ENCODE data around the gene OIT3. TPM values are rescaled to one million over a fixed set of nuclear protein-coding genes. Genes with fewer than 3 reads are reported as not detected.
"Not testable (repeated sequence)": the region's sequence is repeated elsewhere in the genome, so short reads cannot be mapped to it uniquely, and the experiment has no call there.

OIT3 gene
- total RNA-seq, 3 donors from 2014 or later, result 0.15 TPM; not detected in 2

GRCh38 chr10:72918352-72918751 is 24.8 kb downstream of the OIT3 start:
- H3K4me3 ChIP-seq, result no peak overlapping the region
- no peaks in the 10 kb centered on the region for H3K36me3 ChIP-seq
- intact Hi-C loops (cut with DNase I; ENCODE audit: low total_unique reads), result no loop called here
- TF ChIP-seq POLR2A (IDR thresholded peaks at IDR 0.05) (no peak), POLR2AphosphoS5 (IDR thresholded peaks at IDR 0.05) (no peak)
- TF ChIP-seq, protein P1, sequence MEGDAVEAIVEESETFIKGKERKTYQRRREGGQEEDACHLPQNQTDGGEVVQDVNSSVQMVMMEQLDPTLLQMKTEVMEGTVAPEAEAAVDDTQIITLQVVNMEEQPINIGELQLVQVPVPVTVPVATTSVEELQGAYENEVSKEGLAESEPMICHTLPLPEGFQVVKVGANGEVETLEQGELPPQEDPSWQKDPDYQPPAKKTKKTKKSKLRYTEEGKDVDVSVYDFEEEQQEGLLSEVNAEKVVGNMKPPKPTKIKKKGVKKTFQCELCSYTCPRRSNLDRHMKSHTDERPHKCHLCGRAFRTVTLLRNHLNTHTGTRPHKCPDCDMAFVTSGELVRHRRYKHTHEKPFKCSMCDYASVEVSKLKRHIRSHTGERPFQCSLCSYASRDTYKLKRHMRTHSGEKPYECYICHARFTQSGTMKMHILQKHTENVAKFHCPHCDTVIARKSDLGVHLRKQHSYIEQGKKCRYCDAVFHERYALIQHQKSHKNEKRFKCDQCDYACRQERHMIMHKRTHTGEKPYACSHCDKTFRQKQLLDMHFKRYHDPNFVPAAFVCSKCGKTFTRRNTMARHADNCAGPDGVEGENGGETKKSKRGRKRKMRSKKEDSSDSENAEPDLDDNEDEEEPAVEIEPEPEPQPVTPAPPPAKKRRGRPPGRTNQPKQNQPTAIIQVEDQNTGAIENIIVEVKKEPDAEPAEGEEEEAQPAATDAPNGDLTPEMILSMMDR (IDR thresholded peaks at IDR 0.05), result no peak
- H3K27me3 ChIP-seq, result no peaks in the 10 kb centered on the region
- H3K9me3 ChIP-seq, result peaks cover 0 to 12% of the 10 kb centered on the region in 2 donors
- no peak for DNase-seq (ENCODE audit: low spot score in 2 of 2)
- no peaks in the 10 kb centered on the region for H3K4me1 ChIP-seq
- no peak overlapping the region for H3K27ac ChIP-seq

GRCh38 chr10:72921147-72921683 is 27.7 kb downstream of the OIT3 start:
- H3K4me3 ChIP-seq; H3K27me3 ChIP-seq; H3K27ac ChIP-seq; H3K36me3 ChIP-seq; H3K4me1 ChIP-seq; DNase-seq (ENCODE audit: low spot score in 2 of 2); intact Hi-C loops (cut with DNase I; ENCODE audit: low total_unique reads): not testable (repeated sequence)
- H3K9me3 ChIP-seq, result peaks cover 0 to 12% of the 10 kb centered on the region in 2 donors

DNA sequence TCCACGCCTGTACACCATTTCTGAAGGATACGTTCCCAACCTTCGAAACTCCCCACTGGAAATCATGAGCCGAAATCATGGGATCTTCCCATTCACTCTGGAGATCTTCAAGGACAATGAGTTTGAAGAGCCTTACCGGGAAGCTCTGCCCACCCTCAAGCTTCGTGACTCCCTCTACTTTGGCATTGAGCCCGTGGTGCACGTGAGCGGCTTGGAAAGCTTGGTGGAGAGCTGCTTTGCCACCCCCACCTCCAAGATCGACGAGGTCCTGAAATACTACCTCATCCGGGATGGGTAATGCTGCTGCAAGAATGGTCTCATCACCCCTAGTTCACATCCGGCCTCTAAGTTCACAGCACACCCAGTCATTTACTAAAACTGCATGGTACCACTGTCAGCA is 30.8 kb downstream of the OIT3 start:
- Histone ChIP-seq H3K27ac (no peak overlapping the region), H3K27me3 (no peaks in the 10 kb centered on the region), H3K36me3 (no peaks in the 10 kb centered on the region), H3K4me3 (no peak overlapping the region), H3K9me3 (peaks cover 0 to 12% of the 10 kb centered on the region in 2 donors), H3K4me1 (no peaks in the 10 kb centered on the region)
- DNase-seq (ENCODE audit: low spot score in 2 of 2), result no peak
- TF ChIP-seq, protein P1 (IDR thresholded peaks at IDR 0.05), result no peak
- TF ChIP-seq POLR2AphosphoS5 (IDR thresholded peaks at IDR 0.05) (no peak), POLR2A (IDR thresholded peaks at IDR 0.05) (no peak)
- intact Hi-C loops (cut with DNase I; ENCODE audit: low total_unique reads), result no loop called here

DNA sequence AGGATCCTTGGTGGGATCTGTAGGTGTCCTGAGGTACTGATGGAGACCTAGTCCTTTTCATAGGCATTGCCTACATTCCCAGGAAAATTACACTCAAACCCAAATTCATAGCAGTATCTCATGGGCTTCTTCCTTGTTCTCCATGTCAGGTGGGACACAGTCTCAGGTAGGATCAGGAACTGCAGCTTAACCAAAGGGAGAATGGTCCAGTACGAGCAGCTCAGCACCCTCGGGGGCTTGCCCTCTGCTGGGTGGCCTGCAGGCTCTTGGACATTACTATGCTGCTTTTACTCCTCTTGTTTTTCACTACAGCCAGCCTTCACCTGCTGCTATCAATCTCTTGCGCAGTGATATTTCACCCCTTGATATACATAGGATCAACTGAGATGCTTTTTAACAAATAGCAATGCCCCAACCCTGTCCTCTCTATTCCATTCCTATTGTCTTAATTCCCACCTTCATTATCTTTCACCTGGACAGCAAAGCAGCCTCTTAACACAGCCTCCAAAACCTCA is 32.5 kb downstream of the OIT3 start:
- no peaks in the 10 kb centered on the region for H3K27me3 ChIP-seq
- no peak for TF ChIP-seq POLR2A (IDR thresholded peaks at IDR 0.05)
- no peak for TF ChIP-seq POLR2AphosphoS5 (IDR thresholded peaks at IDR 0.05)
- TF ChIP-seq, protein P1 (IDR thresholded peaks at IDR 0.05), result no peak

GRCh38 chr10:72927485-72927884 is 33.9 kb downstream of the OIT3 start:
- no peaks in the 10 kb centered on the region for H3K36me3 ChIP-seq
- TF ChIP-seq POLR2A (IDR thresholded peaks at IDR 0.05), result no peak
- TF ChIP-seq, protein P1 (IDR thresholded peaks at IDR 0.05), result no peak
- TF ChIP-seq POLR2AphosphoS5 (IDR thresholded peaks at IDR 0.05), result no peak
- no peaks in the 10 kb centered on the region for H3K4me1 ChIP-seq
- H3K9me3 ChIP-seq, result no peaks in the 10 kb centered on the region
- H3K27me3 ChIP-seq, result no peaks in the 10 kb centered on the region
- no peak overlapping the region for H3K27ac ChIP-seq
- DNase-seq (ENCODE audit: low spot score in 2 of 2), result no peak
- no peak overlapping the region for H3K4me3 ChIP-seq
- intact Hi-C loops (cut with DNase I; ENCODE audit: low total_unique reads), result no loop called here

More for the DNA sequence above, 32.5 kb downstream of the OIT3 start:
- no peak for DNase-seq (ENCODE audit: low spot score in 2 of 2)
- H3K4me1 ChIP-seq, result no peaks in the 10 kb centered on the region
- no peak overlapping the region for H3K27ac ChIP-seq
- H3K36me3 ChIP-seq, result no peaks in the 10 kb centered on the region
- intact Hi-C loops (cut with DNase I; ENCODE audit: low total_unique reads), result no loop called here
- peaks cover 0 to 9% of the 10 kb centered on the region in 2 donors for H3K9me3 ChIP-seq
- no peak overlapping the region for H3K4me3 ChIP-seq
